ENCODE data around the gene HOXD3.

HOXD3 gene

GRCh38 chr2:176161825-176162626 lies 4.9 kb downstream of the HOXD3 start:
- DNase-seq (ENCODE audit: extremely low read depth in 1 of 2, low read depth in 1 of 2): no peak

GRCh38 chr2:176162911-176163671 lies 6.0 kb downstream of the HOXD3 start:
- no peak for DNase-seq (ENCODE audit: extremely low read depth in 1 of 2, low read depth in 1 of 2)

DNA sequence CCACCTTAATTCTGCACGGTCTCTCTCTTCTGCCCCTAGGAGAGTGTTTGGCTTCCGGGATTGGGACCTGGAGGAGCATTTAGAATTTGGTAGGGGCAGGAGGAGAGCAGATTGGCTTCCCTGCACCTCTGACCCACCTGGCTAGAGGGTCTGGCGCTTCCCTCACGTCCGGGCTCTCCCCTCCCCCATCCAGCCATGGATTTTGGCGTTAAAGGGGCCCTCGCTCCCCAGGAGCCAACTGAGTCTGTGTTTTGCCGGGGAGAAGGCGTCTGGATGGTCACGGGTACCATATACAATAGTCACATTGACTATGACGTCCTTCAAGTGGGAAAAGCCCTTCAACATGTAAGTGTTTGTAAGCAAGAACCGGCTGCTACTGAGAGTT lies 6.6 kb downstream of the HOXD3 start:
- DNase-seq (ENCODE audit: extremely low read depth in 1 of 2, low read depth in 1 of 2): no peak

DNA sequence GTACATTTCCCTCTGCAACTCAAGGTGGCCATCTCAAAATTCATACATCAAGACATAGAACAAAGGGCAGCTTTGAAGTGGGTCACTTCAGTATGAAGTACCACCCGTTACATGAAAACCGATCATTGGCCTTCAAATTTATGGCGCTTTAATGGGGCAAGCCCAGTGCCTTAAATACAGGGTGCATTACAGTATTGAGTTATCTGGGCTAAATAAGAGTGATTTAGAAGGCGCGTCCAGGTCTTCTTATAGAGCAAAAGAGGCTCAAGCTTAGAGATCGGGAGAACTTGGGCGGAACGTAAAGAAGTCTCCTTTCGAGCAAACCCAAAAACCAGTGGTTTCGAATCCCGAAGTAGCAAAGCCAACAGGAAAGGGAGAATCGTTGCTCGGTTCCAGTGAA lies 7.1 kb downstream of the HOXD3 start:
- no peak for DNase-seq (ENCODE audit: extremely low read depth in 1 of 2, low read depth in 1 of 2)

DNA sequence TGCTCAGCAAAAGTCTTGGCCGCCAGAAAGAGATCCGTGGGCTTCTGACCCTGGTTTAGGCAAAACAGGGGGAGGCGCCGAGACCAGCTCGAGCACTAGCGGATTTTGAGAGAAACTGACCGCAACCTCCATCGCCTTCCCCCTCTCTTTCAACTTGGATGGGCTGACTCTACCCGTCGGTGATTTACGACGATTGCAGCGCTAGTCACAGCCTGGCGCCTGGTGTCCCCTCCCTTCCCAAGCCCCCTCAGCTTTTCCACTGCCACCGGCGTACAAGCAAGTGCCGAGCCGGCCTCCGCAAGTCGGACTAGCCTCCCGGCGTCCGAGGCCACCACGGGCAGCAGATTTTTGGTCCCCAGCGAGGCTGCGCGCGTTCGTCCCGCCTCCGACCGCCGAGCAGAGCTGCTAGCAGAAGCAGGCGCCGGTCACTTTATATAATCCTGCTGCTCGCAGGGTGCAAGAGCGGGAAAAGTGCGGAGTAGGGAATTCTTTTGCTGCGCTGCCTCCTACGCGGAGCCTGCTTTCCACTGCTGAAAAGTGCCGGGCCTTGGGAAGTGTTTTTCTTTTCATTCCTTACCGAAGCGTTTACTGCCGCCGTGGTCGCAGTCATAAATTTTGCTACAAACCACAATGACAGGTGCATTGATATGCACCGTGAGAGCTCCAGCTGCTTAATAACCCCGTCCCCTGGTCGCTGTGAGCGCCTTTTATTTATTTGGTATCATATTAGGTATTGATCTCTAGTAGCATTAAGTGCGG lies 7.7 kb downstream of the HOXD3 start:
- no peak for DNase-seq (ENCODE audit: extremely low read depth in 1 of 2, low read depth in 1 of 2)

DNA sequence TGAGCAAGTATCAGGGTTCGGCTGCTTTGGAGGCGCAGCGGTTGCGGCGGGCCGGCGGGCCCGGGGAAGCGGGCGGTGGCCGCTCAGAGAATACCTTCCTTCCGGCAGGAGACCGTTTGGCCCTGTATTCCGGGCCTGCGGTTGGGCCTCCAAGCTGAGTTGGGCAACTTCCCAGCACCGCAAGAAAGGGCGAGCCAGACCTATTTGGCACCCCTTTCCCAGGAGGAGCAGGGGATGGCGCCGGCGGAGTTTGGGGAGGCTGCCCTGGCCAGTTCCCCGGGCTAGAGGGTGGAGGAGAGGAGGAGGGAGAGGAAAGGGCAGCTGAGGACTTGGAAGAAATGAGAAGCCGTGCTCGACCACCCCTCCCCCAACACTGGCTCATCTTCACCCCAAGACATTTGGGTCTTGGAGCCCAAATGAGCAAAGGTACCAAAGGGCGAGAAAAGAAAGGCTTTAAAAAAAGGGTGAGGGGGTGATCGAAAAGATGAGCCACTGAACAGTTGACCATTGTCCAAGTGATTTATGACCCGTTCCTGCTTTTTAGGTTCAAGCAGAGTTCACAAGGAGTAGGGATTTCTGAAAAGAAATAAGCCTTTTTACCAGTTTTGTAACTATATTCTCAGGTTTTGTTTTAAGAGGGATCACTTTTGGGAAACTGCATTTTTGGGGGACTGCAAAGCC lies 8.4 kb downstream of the HOXD3 start:
- DNase-seq (ENCODE audit: extremely low read depth in 1 of 2, low read depth in 1 of 2): no peak

DNA sequence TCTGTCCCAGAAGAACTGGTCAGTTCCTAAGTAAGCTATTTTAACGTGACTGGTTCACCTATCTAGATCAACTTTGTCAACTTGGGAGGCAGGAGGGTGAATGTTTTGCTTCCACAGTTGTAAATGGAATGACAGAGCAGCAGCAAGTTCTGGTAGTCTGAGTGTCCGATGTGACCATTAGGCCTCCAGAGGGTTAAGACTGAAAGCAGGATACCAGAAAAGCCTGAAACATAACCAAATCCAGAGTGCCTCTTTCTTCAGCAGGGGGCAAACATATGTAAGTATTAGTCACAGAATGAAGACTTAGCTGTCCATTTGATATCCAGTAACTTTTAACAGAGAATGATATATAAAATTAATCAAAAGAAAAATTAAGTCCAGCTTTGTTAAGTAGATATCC lies 9.2 kb downstream of the HOXD3 start:
- DNase-seq (ENCODE audit: extremely low read depth in 1 of 2, low read depth in 1 of 2): no peak

- no peak for DNase-seq (ENCODE audit: extremely low read depth in 1 of 2, low read depth in 1 of 2)
Measured at GRCh38 chr2:176167398-176167797, 10.3 kb downstream of the HOXD3 start.

- DNase-seq (ENCODE audit: extremely low read depth in 1 of 2, low read depth in 1 of 2): no peak
Measured at GRCh38 chr2:176169181-176169580, 12.1 kb downstream of the HOXD3 start.

- DNase-seq (ENCODE audit: extremely low read depth in 1 of 2, low read depth in 1 of 2): no peak
Measured at GRCh38 chr2:176169711-176170110, 12.6 kb downstream of the HOXD3 start.

DNA sequence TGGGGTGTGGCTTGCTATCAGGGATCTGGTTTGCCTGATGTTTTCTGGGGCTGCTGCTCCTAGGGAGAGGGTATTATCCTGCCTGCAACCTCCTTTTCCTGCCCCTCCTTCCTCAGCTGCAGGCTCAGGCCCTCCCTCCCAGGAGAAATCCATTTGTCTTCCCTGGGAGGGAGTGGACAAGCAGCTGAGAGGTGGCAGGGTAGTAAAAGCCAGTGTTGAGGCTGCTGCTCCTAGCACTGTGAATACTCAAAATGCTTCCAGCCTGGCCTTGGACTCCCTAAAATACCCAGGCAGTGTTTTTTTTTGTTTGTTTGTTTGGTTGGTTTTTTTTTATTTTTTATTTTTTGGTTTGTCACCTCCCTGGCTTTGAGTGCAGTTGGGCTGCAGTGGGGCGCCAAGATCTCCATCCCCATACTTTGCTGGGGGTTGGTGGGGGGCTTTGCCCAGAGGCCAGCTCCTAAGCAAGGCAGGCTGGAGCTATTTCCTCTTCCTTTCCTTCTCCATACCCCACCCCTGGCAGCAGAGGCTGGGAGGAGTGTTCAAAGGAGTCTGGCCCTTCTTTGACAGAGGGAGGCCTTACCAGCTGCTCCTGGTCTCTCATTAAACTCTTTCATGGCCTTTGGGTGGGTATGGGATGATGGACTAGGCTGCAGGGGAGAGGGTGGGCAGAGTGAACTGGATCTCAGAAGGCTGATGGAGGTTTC lies 13.6 kb downstream of the HOXD3 start:
- no peak for DNase-seq (ENCODE audit: extremely low read depth in 1 of 2, low read depth in 1 of 2)

GRCh38 chr2:176171351-176172006 lies 14.4 kb downstream of the HOXD3 start:
- DNase-seq (ENCODE audit: extremely low read depth in 1 of 2, low read depth in 1 of 2): no peak

GRCh38 chr2:176172007-176172894 lies 15.1 kb downstream of the HOXD3 start:
- DNase-seq (ENCODE audit: extremely low read depth in 1 of 2, low read depth in 1 of 2): no peak

GRCh38 chr2:176172895-176173566 lies 15.9 kb downstream of the HOXD3 start:
- no peak for DNase-seq (ENCODE audit: extremely low read depth in 1 of 2, low read depth in 1 of 2)

DNA sequence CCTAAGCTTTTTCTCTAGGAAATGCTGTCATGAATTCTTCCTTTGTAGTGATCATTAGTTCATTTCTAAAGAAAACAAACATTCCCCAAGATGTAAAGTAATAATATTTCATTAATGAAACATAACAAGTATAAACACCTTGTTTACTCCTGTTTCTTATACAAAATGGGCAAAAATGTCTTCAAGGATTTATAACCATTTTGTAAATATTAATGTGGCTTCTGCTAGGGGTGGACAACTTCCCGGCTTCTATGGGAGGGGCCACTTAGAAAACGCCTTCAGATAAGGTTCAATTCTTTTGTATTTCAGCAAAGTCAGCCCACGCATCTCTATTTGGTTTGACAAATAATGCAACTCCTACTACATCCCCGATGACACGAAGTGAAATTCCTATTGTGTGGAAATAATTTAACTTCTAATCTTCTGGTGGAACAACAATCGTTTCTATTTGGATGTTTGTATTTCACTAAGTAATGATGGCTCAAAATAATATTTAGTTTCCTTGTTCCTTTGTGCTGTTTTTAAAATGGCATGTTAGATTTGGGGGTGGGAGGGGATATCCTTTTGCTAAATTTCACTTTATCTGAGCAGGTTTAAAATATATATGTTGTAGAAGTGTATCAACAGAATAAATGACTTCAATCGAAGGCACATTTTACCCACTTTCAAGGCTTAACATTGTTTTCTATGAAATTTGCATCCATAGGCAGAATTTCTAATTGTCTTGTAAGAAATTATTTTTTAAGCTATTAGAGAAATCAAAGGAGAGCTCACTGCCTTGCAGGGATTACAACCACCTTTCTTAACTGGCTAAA lies 16.7 kb downstream of the HOXD3 start:
- no peak for DNase-seq (ENCODE audit: extremely low read depth in 1 of 2, low read depth in 1 of 2)

DNA sequence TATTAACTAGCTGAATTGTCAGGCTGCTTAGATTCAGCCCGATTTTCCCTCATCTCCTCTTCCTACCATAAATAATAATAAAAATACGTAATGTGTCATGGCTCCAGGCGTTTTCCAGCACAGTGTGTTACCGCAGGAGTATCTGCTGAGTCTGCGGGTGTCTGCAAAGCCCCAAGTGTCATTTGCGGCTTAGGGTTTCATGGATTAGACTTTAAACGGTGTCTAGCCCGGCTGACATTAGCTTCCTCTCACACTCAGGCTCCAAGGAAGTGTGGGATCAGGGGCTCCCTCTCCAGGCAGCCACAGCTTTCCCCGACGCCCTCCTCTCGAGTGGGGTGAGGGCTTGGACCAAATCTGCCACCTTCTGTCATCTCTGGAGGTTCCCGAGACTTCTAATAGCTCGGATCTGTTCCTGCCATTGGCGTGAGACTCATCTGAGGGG lies 17.3 kb downstream of the HOXD3 start:
- DNase-seq (ENCODE audit: extremely low read depth in 1 of 2, low read depth in 1 of 2): no peak

Data from stimulated activated CD8-positive, alpha-beta memory T cell treated with anti-CD3 and anti-CD28 coated beads, Interleukin-7, amount 100 ng/mL, for 48 hours (primary cell).